HFFc6 (cell line): ENCODE data around the gene IGFL3. TPM values are rescaled to one million over a fixed set of nuclear protein-coding genes. Genes with fewer than 3 reads are reported as not detected.

ENCODE experiments used
- DNase-seq: peaks from one replicate; pipeline ENCODE4 v3.0.0-alpha.2; 2018
- H3K27ac Mint-ChIP-seq: 2 replicates; pipeline ENCODE4 v1.8.0; 2020; ENCODE audit warnings: mild to moderate bottlenecking, mixed read lengths
- H3K27me3 Mint-ChIP-seq: 2 replicates; pipeline ENCODE4 v1.8.0; 2021; ENCODE audit warnings: mild to moderate bottlenecking, moderate library complexity, mixed read lengths; ENCODE audit not compliant: insufficient read depth
- H3K36me3 Mint-ChIP-seq: 2 replicates; pipeline ENCODE4 v1.8.0; 2021; ENCODE audit warnings: low read depth, mixed read lengths
- H3K4me1 Mint-ChIP-seq: 2 replicates; pipeline ENCODE4 v1.8.0; 2020; ENCODE audit warnings: low read depth, mixed read lengths
- H3K4me3 Mint-ChIP-seq: 2 replicates; pipeline ENCODE4 v1.8.0; 2020; ENCODE audit warnings: mild to moderate bottlenecking, moderate library complexity, mixed read lengths
- H3K9me3 Mint-ChIP-seq: 2 replicates; pipeline ENCODE4 v1.8.0; 2020; ENCODE audit warnings: mild to moderate bottlenecking, mixed read lengths
- CTCF ChIP-seq: fragments of 200-600 bp; sonication (generic); IDR thresholded peaks from 2 replicates; pipeline ENCODE4 v1.5.0; 2021; ENCODE audit warnings: antibody characterized with exemption, mild to moderate bottlenecking
- total RNA-seq, 6 experiments: library from RNA; stranded (reverse); fragmentation: NEBNext Ultra II Directional; extraction: Animal tissue kit (Norgen Biotek cat#: 25700); gene quantifications; 2 replicates in 1 of 6; 3 replicates in 5 of 6; pipeline ENCODE4 v1.2.3, GENCODE V29; 2021

Gene IGFL3
- total RNA-seq, 6 experiments from 2014 or later, result not detected

GRCh38 chr19:46159418-46160232, 35.1 kb upstream of the IGFL3 start:
- TF ChIP-seq CTCF, result no peak
- Mint-ChIP-seq H3K27me3 (peaks cover 42% of the 10 kb centered on the region), H3K27ac (no peak overlapping the region)

GRCh38 chr19:46155237-46155636, 30.7 kb upstream of the IGFL3 start:
- TF ChIP-seq CTCF, result no peak
- H3K9me3 Mint-ChIP-seq, result no peaks in the 10 kb centered on the region
- DNase-seq, result peak; percentile 7
- no peaks in the 10 kb centered on the region for H3K36me3 Mint-ChIP-seq
- no peak overlapping the region for H3K4me3 Mint-ChIP-seq
- H3K27ac Mint-ChIP-seq, result no peak overlapping the region
- H3K27me3 Mint-ChIP-seq, result peaks cover 50% of the 10 kb centered on the region
- peaks cover 5% of the 10 kb centered on the region; the same call in 1 of the 2 replicates for H3K4me1 Mint-ChIP-seq

More at GRCh38 chr19:46159418-46160232, 35.1 kb upstream of the IGFL3 start:
- peaks cover 6% of the 10 kb centered on the region; the same call in 1 of the 2 replicates for H3K4me1 Mint-ChIP-seq
- H3K4me3 Mint-ChIP-seq, result no peak overlapping the region
- peaks cover 15% of the 10 kb centered on the region for H3K36me3 Mint-ChIP-seq
- no peak for DNase-seq
- H3K9me3 Mint-ChIP-seq, result peaks cover 25% of the 10 kb centered on the region

GRCh38 chr19:46150606-46151005, 26.1 kb upstream of the IGFL3 start:
- no peaks in the 10 kb centered on the region; the same call in 1 of the 2 replicates for H3K4me1 Mint-ChIP-seq
- no peaks in the 10 kb centered on the region for H3K9me3 Mint-ChIP-seq
- TF ChIP-seq CTCF, result no peak
- no peaks in the 10 kb centered on the region for H3K36me3 Mint-ChIP-seq
- peaks cover 53% of the 10 kb centered on the region for H3K27me3 Mint-ChIP-seq
- DNase-seq, result no peak
- no peak overlapping the region for H3K27ac Mint-ChIP-seq
- no peak overlapping the region for H3K4me3 Mint-ChIP-seq

- Mint-ChIP-seq H3K4me3 (no peak within 1 kb of the TSS), H3K36me3 (no peaks in the 10 kb centered on the region), H3K4me1 (no peaks in the 10 kb centered on the region), H3K27me3 (peaks cover 49% of the 10 kb centered on the region), H3K27ac (no peak within 1 kb of the TSS), H3K9me3 (no peaks in the 10 kb centered on the region; the same call in 1 of the 2 replicates)
- no peak for TF ChIP-seq CTCF
- no peak for DNase-seq
Observed at GRCh38 chr19:46147791-46148288, 23.4 kb upstream of the IGFL3 start, which contains the start of gene IGFL2. TSS of gene IGFL2 (plus strand) at chr19:46148238. CDS start at chr19:46148279, 41 bp downstream.

- peaks cover 45% of the 10 kb centered on the region for H3K27me3 Mint-ChIP-seq
- H3K4me3 Mint-ChIP-seq, result no peak overlapping the region
- no peaks in the 10 kb centered on the region; the same call in 1 of the 2 replicates for H3K9me3 Mint-ChIP-seq
- H3K4me1 Mint-ChIP-seq, result no peaks in the 10 kb centered on the region
- no peak overlapping the region for H3K27ac Mint-ChIP-seq
- no peak for TF ChIP-seq CTCF
- no peaks in the 10 kb centered on the region for H3K36me3 Mint-ChIP-seq
- DNase-seq, result no peak
Observed at GRCh38 chr19:46147166-46147740, 22.8 kb upstream of the IGFL3 start.
